GM12878 (cell line): ENCODE results near the gene BRD2. TPM values are rescaled to one million over a fixed set of nuclear protein-coding genes. Genes with fewer than 3 reads are reported as not detected.

Source experiments
- ATF2 ChIP-seq: IDR thresholded peaks from 2 replicates; pipeline ENCODE4 v1.6.1; 2012; ENCODE audit warnings: low read length, inconsistent platforms
- BCL3 ChIP-seq: IDR thresholded peaks from 2 replicates; pipeline ENCODE4 v1.6.1; 2011; ENCODE audit warnings: borderline replicate concordance, low read depth, mild to moderate bottlenecking, moderate library complexity, low read length; ENCODE audit not compliant: insufficient read depth, poor library complexity, severe bottlenecking
- BCLAF1 ChIP-seq: fragments of 450-650 bp; IDR thresholded peaks from 2 replicates; pipeline ENCODE4 v1.6.1; 2017; ENCODE audit warnings: antibody characterized with exemption, mild to moderate bottlenecking, moderate library complexity
- CREM ChIP-seq: IDR thresholded peaks from 2 replicates; pipeline ENCODE4 v1.6.1; 2014; ENCODE audit warnings: antibody characterized with exemption, low read depth
- DPF2 ChIP-seq: fragments of 450-650 bp; IDR thresholded peaks from 2 replicates; pipeline ENCODE4 v1.6.1; 2017; ENCODE audit warnings: mild to moderate bottlenecking
- E2F4 ChIP-seq: IDR thresholded peaks from 2 replicates; pipeline ENCODE4 v1.6.1; 2012; ENCODE audit warnings: low read depth, low read length, improper control_type of control experiment
- ESRRA ChIP-seq: IDR thresholded peaks from 2 replicates; pipeline ENCODE4 v1.6.1; 2012; ENCODE audit warnings: mild to moderate bottlenecking, low read length, improper control_type of control experiment
- FOXK2 ChIP-seq: fragments of 450-650 bp; IDR thresholded peaks from 2 replicates; pipeline ENCODE4 v1.6.1; 2017; ENCODE audit warnings: mild to moderate bottlenecking, moderate library complexity
- IKZF1 ChIP-seq: fragments of 450-650 bp; conservative IDR thresholded peaks from 2 replicates; pipeline ENCODE4 v1.6.1; 2017; ENCODE audit warnings: antibody characterized with exemption, mild to moderate bottlenecking
- KAT2A ChIP-seq: conservative IDR thresholded peaks from 2 replicates; pipeline ENCODE4 v1.6.1; 2011; ENCODE audit warnings: low read depth, low read length; ENCODE audit not compliant: control insufficient read depth
- MEF2B ChIP-seq: fragments of 450-650 bp; IDR thresholded peaks from 2 replicates; pipeline ENCODE4 v1.6.1; 2018; ENCODE audit warnings: mild to moderate bottlenecking, moderate library complexity; ENCODE audit not compliant: partially characterized antibody, poor library complexity, severe bottlenecking
- MTA2 ChIP-seq: fragments of 450-650 bp; IDR thresholded peaks from 2 replicates; pipeline ENCODE4 v1.6.1; 2016; ENCODE audit warnings: low read depth, mild to moderate bottlenecking, moderate library complexity
- PBX3 ChIP-seq: IDR thresholded peaks from 2 replicates; pipeline ENCODE4 v1.6.1; 2011; ENCODE audit warnings: mild to moderate bottlenecking, low read depth, low read length, moderate library complexity; ENCODE audit not compliant: insufficient replicate concordance
- POLR2AphosphoS2 ChIP-seq: IDR thresholded peaks from 2 replicates; pipeline ENCODE4 v1.6.1; 2011; ENCODE audit warnings: low read depth, mild to moderate bottlenecking, low read length, improper control_type of control experiment, moderate library complexity
- SMAD5 ChIP-seq: IDR thresholded peaks from 2 replicates; pipeline ENCODE4 v1.6.1; 2016; ENCODE audit warnings: antibody characterized with exemption, low read depth
- SP1 ChIP-seq: IDR thresholded peaks from one replicate; pipeline ENCODE4 v1.6.1; 2011; ENCODE audit warnings: low read depth, low read length
- SREBF2 ChIP-seq: IDR thresholded peaks from 2 replicates; pipeline ENCODE4 v1.6.1; 2012; ENCODE audit warnings: mild to moderate bottlenecking, low read length
- TCF3 ChIP-seq: IDR thresholded peaks from 2 replicates; pipeline ENCODE4 v1.6.1; 2012; ENCODE audit warnings: low read depth, mild to moderate bottlenecking, low read length, borderline replicate concordance; ENCODE audit not compliant: insufficient read depth
- ZZZ3 ChIP-seq: IDR thresholded peaks from 2 replicates; pipeline ENCODE4 v1.6.1; 2011; ENCODE audit warnings: low read depth; ENCODE audit not compliant: control insufficient read depth, insufficient read length
- polyA plus RNA-seq, 11 experiments: library from polyadenylated mRNA; depleted of rRNA in 4 of 11; unstranded in 6 of 11; stranded (reverse) in 5 of 11; fragments of >200 nt; fragmentation: Nextera tagmentation in 4 of 11; fragmentation: Illumina TruSeq in 1 of 11; extraction: Ambion mirVana in 4 of 11; extraction: Trizol in 1 of 11; gene quantifications; 1 replicate in 1 of 11; 2 replicates in 10 of 11; pipeline versions ENCODE4 v1.2.1 to v1.2.3, GENCODE V29; 2011 to 2016; ENCODE audit warnings: inconsistent platforms in 2 of 11, missing spikeins in 2 of 11, low read depth in 1 of 11
- total RNA-seq, 4 experiments: library from RNA; depleted of rRNA in 3 of 4; stranded (reverse); fragments of >200 nt in 3 of 4; fragmentation: Illumina TruSeq in 1 of 4; extraction: Trizol in 1 of 4; gene quantifications; 2 replicates each; pipeline versions ENCODE4 v1.2.1 to v1.2.3, GENCODE V29; 2013 to 2021

The BRD2 gene
- total and polyA plus RNA-seq, 10 of the 15 experiments (the other 5 are each of a cell fraction or from before 2014, with no cell fraction given): 32.2 to 239 (median 139) TPM

GRCh38 chr6:32945108-32945760 is 23.2 kb upstream of the BRD2 start (continued):
- TF ChIP-seq E2F4: no peak
- no peak for TF ChIP-seq DPF2
- TF ChIP-seq KAT2A: no peak
- TF ChIP-seq FOXK2: no peak
- peak; percentile 77 for TF ChIP-seq ATF2
- peak; percentile 60 for TF ChIP-seq MTA2
- TF ChIP-seq CREM: peak; percentile 63; the same call in 1 of the 2 replicates
- TF ChIP-seq MEF2B: peak; percentile 10
- TF ChIP-seq SMAD5: no peak; the same call in 1 of the 2 replicates
- peak; percentile 69 for TF ChIP-seq BCL3
- TF ChIP-seq SREBF2: no peak
- no peak for TF ChIP-seq BCLAF1
- TF ChIP-seq IKZF1: peak; percentile 48
- no peak for TF ChIP-seq ESRRA
- no peak; the same call in 1 of the 2 replicates for TF ChIP-seq POLR2AphosphoS2
- no peak for TF ChIP-seq TCF3
- peak; percentile 14 for TF ChIP-seq PBX3
- no peak for TF ChIP-seq ZZZ3
- TF ChIP-seq SP1: peak; percentile 10
